ENCODE measurements around the gene GOLGA2. TPM values are rescaled to one million over a fixed set of nuclear protein-coding genes. Genes with fewer than 3 reads are reported as not detected.

GOLGA2 gene
- total RNA-seq, 1 donor from 2014 or later = 83.5 TPM

Small RNAs within 50 kb of the gene (microRNA-seq; reads per million reads assigned to microRNA genes)
- gene MIR199B (ENCODE audit: borderline number of aligned reads) = 623 reads per million, percentile 69 among the genes with 10 or more reads in this experiment
- gene MIR3154 (ENCODE audit: borderline number of aligned reads) = not detected

Other genes starting within 250 kb of the GOLGA2 start
- 4.7 TPM for gene NAIF1, start 208.7 kb downstream of the GOLGA2 start, total RNA-seq
- gene SLC25A25, start 207.8 kb downstream of the GOLGA2 start, total RNA-seq = 4.8 TPM
- 157 TPM for gene PTGES2, start 148.3 kb downstream of the GOLGA2 start, total RNA-seq
- 0.32 TPM for gene LCN2, start 126.6 kb downstream of the GOLGA2 start, total RNA-seq
- gene BBLN, start 115.7 kb downstream of the GOLGA2 start, total RNA-seq = 41.7 TPM
- gene CIZ1, start 84.4 kb downstream of the GOLGA2 start, total RNA-seq = 76.6 TPM
- gene DNM1, start 72.6 kb downstream of the GOLGA2 start, total RNA-seq = 5.4 TPM
- 16.2 TPM for gene SWI5, start 269 bp upstream of the GOLGA2 start, total RNA-seq
- gene TRUB2, start 46.4 kb upstream of the GOLGA2 start, total RNA-seq = 41.4 TPM
- 30.7 TPM for gene COQ4, start 46.8 kb upstream of the GOLGA2 start, total RNA-seq
- gene SLC27A4, start 64.5 kb upstream of the GOLGA2 start, total RNA-seq = 19.4 TPM
- gene URM1, start 95.4 kb upstream of the GOLGA2 start, total RNA-seq = 51.6 TPM
- 7.0 TPM for gene CERCAM, start 144.8 kb upstream of the GOLGA2 start, total RNA-seq
- 15.3 TPM for gene ODF2, start 180.0 kb upstream of the GOLGA2 start, total RNA-seq
- gene GLE1, start 228.7 kb upstream of the GOLGA2 start, total RNA-seq = 20.6 TPM